Middle frontal gyrus (tissue), 1 donor: ENCODE data around the gene SLC26A8.
A peak's percentile ranks its signal among the peaks of the same experiment; 100 is the strongest.
"Not testable (repeated sequence)": the region's sequence is repeated elsewhere in the genome, so short reads cannot be mapped to it uniquely, and the experiment has no call there.

ENCODE experiments used
- DNase-seq: peaks from one replicate; pipeline ENCODE4 v3.0.0-alpha.2; 2015; ENCODE audit warnings: low spot score; ENCODE audit errors: extremely low spot score

Gene SLC26A8

DNA sequence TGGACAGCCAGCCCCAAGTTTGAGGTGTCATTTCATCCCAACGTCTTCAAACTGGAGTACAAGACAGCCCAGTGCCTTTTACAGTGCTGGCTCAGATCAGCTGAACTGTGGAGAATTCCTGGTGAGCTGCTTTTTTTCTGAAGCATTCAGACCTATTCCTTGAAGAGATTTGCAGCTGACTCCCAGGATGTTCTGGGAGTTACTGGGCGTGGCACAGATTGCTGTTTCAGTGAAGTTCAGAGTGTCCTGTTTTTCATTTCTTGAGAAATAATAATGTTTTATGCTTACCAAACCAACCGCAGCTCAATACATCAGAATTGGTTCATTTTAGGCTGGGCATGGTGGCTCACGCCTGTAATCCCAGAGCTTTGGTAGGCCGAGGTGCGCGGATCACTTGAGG lies 70.1 kb downstream of the SLC26A8 start:
- DNase-seq, result no peak

DNA sequence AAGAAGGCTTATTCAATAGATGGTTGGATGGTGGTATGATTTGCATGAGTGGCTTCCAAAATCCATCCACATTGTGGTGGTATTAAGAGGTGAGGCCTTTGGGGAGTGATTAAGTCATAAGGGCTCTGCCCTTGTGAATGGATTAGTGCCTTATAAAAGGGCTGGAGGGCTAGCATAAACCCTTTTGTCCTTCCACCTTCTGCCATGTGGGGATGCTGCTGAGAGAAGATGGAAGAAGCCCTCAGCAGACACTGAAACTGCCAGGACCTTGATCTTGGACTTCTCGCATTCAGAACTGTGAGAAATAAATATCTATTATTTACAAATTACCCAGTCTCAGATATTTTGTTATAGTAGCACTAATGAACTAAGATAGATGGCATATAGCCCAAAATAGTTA lies 75.7 kb downstream of the SLC26A8 start:
- DNase-seq, result no peak

DNA sequence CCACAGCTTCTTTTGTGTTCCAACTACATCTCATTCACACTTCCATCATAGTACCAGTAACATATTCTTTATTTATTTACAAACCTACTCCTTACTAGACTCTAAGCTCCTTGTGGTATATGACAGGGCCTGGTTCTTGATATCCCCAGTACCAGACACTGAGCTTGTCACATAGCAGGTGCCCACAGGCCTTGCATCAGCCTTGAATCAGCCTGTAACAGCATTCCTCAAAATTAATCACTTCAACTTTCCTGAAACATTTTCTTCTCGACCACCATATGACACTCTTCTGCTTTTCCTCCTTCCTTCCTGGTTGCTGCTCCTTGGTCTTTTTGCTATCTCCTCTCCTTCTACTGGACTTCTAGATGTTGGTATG lies 78.8 kb downstream of the SLC26A8 start:
- no peak for DNase-seq

DNA sequence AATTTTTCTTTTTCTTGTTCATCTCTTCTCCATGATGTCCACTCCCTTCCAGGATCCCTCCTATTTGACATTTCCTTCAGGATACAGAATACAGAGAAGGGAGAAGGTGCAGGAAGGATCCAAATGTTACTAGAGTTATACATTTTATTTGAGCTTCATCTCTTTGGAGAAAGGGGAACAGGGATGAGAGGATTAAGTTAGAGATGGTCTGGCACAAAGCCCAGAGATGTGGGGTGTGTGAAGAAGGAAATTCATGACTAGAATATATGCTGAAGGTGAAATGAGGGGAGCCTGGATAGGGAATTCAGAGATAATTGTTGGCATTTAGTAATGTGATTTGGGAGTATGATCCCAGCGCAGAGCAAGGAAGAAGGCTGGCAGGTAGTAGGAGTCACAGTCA lies 81.1 kb downstream of the SLC26A8 start:
- DNase-seq, result no peak

DNA sequence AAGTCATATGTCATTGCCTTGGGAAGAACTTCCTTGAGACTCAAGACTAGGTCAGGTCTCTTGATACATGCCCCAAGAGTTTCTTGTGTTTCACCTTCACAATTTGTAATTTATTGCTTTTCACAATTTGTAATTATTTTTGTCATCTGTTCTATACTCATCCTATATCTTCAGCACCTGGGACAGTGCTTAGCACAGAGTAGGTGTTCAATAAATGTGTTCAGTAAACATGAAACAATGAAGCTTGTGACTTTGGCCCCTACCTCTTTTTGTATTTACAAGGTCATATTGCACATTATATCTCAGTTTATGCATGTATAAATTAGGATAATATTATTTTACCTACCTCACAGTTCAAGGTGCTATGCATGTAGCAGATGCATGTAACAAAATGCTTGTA lies 82.1 kb downstream of the SLC26A8 start:
- DNase-seq, result no peak

DNA sequence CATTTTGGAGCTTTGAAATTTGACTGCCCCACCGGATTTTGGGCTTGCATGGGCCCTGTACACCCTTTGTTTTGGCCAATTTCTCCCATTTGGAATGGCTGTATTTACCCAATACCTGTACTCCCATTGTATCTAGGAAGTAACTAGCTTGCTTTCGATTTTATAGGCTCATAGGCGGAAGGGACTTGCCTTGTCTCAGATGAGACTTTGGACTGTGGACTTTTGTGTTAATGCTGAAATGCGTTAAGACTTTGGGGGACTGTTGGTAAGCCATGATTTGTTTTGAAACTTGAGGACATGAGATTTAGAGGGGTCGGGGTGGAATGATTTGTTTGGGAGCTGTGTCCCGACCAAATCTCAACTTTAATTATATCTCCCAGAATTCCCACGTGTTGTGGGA lies 83.3 kb downstream of the SLC26A8 start:
- not testable (repeated sequence) for DNase-seq

DNA sequence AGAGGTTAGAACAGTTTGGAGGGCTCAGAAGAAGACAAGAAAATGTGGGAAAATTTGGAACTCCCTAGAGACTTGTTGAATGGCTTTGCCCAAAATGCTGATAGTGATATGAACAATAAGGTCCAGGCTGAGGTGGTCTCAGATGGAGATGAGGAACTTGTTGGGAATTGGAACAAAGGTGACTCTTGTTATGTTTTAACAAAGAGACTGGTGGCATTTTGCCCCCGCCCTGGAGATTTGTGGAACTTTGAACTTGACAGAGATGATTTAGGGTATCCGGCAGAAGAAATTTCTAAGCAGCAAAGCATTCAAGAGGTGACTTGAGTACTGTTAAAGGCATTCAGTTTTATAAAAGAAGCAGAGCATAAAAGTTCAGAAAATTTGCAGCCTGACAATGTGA lies 84.4 kb downstream of the SLC26A8 start:
- not testable (repeated sequence) for DNase-seq

DNA sequence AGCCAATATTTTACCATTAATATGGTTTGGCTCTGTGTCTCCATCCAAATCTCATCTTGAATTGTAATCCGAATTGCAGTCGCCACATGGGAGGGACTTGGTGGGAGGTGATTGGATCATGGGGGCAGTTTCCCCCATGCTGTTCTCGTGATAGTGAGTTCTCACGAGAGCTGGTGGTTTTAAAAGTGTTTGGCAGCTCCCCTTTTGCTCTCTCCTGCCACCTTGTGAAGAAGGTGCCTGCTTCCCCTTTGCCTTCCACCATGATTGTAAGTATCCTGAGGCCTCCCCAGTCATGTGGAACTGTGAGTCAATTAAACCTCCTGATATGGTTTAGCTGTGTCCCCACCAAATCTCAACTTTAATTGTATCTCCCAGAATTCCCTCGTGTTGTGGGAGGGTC lies 85.2 kb downstream of the SLC26A8 start:
- not testable (repeated sequence) for DNase-seq

DNA sequence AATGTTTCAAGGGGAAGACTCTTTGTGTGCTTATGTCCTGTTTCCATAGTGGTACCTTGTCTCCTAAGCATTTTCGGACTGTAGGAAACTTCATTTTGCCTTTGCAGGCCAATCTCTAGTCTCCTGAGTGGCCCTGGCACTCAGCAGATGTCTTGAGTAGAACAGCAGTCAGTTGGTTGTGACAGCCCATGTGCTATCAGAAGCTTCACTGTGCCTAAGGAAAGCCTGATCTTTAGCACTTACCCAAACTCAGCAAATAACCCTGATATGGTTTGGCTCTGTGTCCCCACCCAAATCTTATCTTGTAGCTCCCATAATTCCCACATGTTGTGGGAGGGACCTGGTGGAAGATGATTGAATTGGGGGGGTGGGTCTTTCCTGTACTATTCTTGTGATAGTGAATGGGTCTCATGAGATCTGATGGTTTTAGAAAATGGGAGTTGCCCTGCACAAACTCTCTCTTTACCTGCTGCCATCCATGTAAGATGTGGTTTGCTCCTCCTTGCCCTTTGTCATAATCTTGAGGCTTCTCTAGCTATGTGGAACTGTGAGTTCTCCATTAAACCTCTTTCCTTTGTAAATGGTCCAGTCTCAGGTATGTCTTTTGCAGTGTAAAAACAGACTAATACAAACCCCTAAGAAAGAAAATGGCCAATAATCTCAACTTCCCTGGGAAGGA lies 87.6 kb downstream of the SLC26A8 start:
- no peak for DNase-seq

DNA sequence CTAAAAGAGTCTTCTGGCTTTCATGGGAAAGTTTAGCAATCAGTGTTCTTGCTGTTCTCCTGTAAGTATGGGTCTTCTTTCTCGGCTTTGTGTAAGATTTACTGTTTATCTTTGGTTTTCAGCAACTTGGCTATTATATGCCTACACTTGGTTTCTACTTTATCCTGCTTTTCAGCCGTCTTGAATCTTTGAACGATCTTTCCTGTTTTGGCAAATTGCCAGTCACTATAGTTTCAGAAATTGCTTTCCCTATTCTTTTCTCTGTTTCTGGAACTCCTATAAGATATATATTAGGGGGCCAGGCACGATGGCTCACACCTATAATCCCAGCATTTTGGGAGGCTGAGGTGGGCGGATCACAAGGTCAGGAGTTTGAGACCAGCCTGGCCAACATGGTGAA lies 89.0 kb downstream of the SLC26A8 start:
- DNase-seq, result no peak

DNA sequence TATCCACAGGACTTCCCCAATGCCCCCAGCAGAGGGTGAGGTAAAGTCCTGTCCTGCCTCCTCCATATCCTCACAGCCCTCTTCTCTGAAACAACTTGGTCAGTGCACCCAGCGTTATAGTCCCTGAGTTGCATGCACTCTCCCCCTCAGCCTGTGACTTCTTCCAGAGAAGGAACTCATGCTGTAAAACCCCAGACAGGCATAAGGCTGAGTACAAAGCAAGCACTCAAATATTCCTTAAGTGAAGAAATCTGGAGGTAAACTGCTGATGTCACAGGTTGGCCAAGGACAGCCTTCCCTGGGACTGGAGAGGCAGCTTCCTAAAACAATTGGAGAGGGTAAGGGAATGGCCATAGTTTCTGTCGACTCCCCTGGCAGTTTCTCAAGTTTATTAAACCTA lies 90.6 kb downstream of the SLC26A8 start:
- DNase-seq, result no peak

DNA sequence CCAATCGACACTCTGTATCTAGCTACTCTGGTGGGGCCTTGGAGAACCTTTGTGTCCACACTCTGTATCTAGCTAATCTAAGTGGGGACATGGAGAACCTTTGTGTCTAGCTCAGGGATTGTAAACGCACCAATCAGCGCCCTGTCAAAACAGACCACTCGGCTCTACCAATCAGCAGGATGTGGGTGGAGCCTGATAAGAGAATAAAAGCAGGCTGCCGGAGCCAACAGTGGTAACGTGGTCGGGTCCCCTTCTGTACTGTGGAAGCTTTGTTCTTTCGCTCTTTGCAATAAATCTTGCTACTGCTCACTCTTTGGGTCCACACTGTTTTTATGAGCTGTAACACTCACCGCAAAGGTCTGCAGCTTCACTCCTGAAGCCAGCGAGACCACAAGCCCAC lies 92.6 kb downstream of the SLC26A8 start:
- not testable (repeated sequence) for DNase-seq

DNA sequence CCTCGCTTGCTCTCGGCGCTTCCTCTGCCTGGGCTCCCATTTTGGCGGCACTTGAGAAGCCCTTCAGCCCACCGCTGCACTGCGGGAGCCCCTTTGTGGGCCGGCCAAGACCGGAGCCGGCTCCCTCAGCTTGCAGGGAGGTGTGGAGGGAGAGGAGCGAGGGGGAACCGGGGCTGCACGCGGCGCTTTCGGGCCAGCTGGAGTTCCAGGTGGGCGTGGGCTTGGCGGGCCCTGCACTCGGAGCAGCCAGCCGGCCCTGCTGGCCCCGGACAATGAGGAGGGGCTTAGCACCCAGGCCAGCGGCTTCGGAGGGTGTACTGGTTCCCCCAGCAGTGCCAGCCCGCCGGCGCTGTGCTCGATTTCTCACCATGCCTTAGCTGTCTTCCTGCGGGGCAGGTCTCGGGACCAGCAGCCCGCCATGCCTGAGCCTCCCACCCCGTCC lies 93.3 kb downstream of the SLC26A8 start:
- DNase-seq, result no peak

DNA sequence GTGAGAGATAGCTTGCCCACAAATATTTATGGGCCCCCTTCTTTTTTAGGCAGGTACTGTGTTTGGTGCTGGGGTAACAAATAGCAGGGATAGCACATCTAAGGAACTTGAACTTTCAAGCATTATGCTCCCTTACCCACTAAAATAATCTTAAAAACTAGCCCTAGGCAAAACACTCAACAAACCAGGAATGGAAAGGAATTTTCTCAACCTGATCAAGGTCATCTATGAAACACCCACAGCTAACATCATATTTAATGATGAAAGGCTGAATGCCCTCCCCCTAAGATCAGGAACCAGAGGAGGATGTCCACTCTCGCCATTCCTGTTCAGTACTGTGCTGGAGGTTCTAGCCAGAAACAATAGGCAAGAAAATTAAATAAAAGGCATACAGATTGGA lies 94.8 kb downstream of the SLC26A8 start:
- no peak for DNase-seq

DNA sequence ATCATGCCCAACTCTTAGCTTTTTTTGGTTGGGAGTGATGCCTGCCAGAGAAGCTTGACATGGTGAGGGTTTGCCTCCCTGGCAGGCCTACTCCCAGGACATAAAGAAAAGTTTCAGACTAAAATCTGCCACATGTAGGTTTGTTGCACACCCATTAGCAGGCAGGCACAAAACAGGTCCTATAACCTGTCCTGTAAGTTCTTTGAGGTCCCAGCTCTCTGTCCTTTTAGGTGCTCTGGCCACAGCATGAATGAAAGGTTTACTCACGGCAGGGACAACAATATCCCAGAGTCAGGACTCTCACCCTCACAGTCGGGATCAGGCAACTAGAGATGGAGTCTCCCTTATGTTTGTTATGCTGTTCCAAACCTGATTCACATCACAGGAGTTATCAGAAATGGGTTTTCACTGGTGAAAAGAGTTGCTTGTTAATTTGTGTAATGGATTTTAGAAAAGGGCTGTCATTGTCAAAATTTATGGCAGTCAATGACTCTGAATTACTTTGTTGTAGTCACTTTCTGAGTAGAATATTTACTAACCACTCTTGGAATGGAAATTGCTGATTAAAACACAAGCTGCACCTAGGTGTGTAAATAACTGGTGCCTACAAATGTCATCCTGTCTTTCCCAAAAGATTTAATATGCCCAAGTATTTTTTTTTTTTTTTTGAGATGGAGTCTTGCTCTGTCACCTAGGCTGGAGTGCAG lies 97.8 kb downstream of the SLC26A8 start:
- no peak for DNase-seq

DNA sequence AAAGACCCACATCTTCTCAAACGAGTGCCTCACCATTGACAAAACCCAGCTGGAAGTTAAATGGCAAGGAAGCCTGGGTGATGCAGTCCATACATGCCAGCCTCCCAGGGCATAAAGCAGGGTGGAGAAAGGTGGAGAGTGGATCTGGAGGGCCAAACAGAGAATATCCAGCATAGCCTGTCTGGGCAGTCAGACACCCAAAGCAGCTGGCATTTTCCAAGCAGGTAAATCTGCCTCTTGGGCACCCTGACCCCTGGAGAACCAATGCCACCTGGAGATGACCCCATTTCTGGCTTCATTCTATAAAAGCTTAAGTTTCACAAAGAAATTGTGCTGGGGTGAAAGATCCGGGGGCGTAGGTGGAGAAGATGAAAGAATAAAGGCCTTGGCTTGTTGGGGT lies 98.5 kb downstream of the SLC26A8 start:
- DNase-seq, result no peak

DNA sequence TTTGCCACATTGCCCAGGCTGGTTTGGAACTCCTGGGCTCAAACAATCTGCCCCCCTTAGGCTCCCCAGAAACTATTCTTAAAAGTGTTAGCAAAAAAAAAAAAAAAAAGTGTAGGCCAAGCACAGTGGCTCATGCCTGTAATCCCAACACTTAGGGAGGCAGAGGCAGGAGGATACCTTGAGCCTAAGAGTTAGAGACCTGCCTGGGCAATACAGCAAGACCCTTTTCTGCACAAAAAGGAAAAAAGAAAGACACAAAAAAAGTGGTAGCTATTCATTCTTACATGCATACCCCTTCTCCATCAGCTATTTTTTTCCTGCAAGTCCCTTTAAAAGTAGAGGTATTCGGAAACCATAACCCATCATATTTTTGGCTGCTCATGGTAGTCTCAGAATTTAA lies 100.3 kb downstream of the SLC26A8 start:
- no peak for DNase-seq

DNA sequence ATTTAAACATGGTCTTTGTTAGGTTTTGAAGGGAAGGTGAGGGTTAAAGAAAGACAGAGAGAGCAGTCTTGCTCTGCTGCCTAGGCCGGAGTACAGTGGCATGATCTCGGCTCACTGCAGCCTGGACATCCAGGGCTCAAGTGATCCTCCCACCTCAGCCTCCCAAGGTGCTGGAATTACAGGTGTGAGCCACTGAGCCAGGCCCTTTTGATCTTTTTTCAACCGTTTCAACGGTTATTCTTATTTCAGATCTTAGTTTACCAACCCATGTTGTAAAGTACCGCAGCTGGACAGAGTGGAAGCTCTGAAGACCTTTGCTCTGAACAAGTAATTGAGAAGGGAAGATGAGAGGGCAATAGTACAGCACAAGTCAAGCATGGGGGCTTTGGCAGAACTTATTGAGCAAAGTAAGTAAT lies 102.3 kb downstream of the SLC26A8 start:
- no peak for DNase-seq

DNA sequence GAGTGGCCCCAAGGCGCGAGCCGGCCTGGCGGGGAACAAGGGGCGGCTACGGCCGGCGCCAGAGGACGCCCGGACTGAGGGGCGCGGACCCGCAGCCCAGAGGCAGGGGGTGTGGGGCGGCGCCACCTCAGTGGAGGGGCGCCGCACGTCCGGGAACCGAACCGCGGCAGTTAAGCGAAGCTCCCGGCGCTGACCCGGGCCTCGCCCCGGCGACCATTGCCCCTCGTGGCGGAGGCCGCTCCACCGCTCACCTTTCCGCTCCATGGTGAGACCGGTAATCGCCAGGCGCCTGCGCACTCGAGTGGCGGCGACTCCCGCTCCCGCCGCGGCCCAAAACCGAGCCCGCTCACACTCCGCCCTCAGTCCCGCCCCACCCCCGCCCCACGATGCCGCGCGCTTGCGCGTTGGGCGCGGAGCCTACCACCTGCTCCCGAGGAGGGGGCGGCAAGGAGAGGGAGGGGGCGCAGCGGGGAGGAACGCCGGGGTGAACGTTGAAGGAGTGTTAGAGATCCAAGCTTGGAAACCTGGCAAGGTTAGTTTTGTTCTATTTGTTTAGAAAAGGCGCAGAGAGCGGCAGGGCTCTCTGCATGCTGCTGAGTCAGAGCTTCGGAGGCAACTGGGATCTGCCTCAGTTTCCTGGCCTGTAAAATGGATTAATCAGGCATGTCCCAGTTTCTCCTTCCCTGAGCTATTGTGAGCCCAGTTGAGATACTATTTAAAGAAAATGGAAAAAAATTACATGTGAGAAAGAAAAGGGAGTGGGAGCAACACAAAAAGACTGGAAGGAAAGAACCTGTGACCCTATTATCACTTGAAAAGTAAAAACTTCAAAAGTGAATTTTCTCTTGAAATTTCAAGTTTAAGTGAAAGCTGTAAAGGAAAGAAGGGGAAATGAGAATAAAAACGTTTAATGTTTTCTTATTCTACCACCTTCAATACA lies 103.4 kb downstream of the SLC26A8 start, which contains the start of gene SRPK1:
SRPK1 (minus strand) TSS at position 306 of the 940 bp plus-strand sequence; CDS start at position 264, 42 bp downstream.
- peak; percentile 64 for DNase-seq

DNA sequence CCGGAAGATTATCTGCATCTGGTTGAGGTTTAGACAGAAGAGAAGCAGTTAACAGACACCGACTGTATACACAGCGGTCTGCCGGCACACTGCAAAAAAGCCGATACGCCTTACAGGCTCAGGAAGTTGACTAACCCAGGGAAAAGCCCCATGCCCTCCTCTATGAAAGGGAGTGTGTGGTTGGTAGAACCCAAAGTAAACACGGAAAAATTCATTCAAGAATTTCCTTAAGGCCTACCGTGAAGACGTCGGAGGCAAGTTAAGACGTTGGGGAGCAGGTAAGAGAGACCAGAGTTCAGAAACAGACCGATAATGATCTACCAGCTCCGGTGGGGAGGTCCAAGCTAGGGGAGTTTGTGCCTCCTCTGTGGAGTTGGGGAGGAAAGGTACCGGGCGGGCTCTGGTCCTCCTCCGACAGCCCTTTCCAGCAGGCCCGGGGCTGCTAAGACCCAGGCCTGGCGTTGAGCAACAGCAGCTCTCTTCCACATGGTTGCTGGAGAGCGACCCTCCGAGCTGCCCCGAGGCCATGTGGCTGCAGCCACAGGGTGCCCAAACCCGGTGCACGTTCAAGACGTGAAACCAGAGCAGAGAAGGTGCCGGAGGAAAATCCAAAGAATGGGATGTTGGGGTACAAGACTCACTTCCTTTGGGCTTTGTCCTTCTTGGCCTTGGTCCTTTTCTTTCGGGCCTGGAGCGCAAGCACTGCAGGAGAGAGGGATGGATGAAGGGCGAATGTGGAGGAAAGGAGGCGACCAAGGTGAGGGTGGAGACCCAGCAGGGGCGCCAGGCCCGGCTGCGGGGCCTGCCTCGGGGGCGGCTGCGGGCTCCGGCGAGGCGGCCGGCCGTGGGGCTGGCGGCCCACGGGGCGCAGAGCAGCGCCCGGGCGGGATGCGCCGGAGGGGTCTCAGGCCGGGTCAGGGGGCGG lies 104.4 kb downstream of the SLC26A8 start:
- no peak for DNase-seq
